A549 (cell line): ENCODE data around the gene MTHFR. TPM values are rescaled to one million over a fixed set of nuclear protein-coding genes. Genes with fewer than 3 reads are reported as not detected.

Experiments used
- ATAC-seq, 2 experiments: fragments of 200-7000 bp in 1 of 2; fragments of >200 bp in 1 of 2; cut with Nextera tagmentation in 1 of 2; cut with Tn5 transposase in 1 of 2; 3 replicates each; pipeline versions ENCODE4 v1.8.0 to v1.9.1; 2018 to 2020; ENCODE audit warnings: mild to moderate bottlenecking in 1 of 2, moderate library complexity in 1 of 2
- CTCF ChIA-PET: fragments of 300-600 bp; sonication (Branson Sonifier 250); formaldehyde crosslinking; extraction: SDS; loops from one replicate; lab custom pipeline; 2021; ENCODE audit warnings: antibody characterized with exemption, inconsistent platforms; lab: Yijun Ruan, JAX
- POLR2A ChIA-PET: fragments of 350-600 bp; formaldehyde crosslinking; extraction: SDS; loops from one replicate; lab custom pipeline; 2021; ENCODE audit warnings: antibody characterized with exemption, inconsistent platforms; lab: Yijun Ruan, JAX
- DNase-seq, 2 experiments: peaks; one replicate each; pipeline versions ENCODE4 v3.0.0 to v3.0.0-alpha.2; 2011 to 2016; ENCODE audit warnings: low read depth in 1 of 2, low spot score in 1 of 2
- FAIRE-seq: peaks from 2 replicates; lab custom pipeline; 2011; peaks lifted over from hg19 to GRCh38; lab: Jason Lieb, UNC
- H3K27ac ChIP-seq, 2 experiments: fragments of >200 bp; sonication (Bioruptor Twin); formaldehyde crosslinking; 3 replicates each; pipeline ENCODE4 v1.5.1; 2016 to 2017
- H3K4me1 ChIP-seq: fragments of >200 bp; sonication (Bioruptor Twin); formaldehyde crosslinking; 3 replicates; pipeline ENCODE4 v1.6.1; 2016
- H3K4me2 ChIP-seq: fragments of >200 bp; sonication (Bioruptor Twin); formaldehyde crosslinking; 3 replicates; pipeline ENCODE4 v1.6.1; 2016
- H3K4me3 ChIP-seq: fragments of >200 bp; sonication (Bioruptor Twin); formaldehyde crosslinking; 3 replicates; pipeline ENCODE4 v1.5.1; 2016
- H3K9me3 ChIP-seq: fragments of >200 bp; sonication (Bioruptor Twin); formaldehyde crosslinking; 3 replicates; pipeline ENCODE4 v1.6.1; 2016
- BHLHE40 ChIP-seq: IDR thresholded peaks from 2 replicates; pipeline ENCODE4 v1.6.1; 2012; ENCODE audit warnings: low read depth, low read length, inconsistent platforms
- CBX8 ChIP-seq: fragments of 200-600 bp; sonication (generic); IDR thresholded peaks from 2 replicates; pipeline ENCODE4 v1.6.1; 2016
- CHD2 ChIP-seq: fragments of 150-350 bp; IDR thresholded peaks from 2 replicates; pipeline ENCODE4 v1.6.1; 2014; ENCODE audit warnings: low read length; ENCODE audit not compliant: partially characterized antibody
- ESRRA ChIP-seq: fragments of 150-350 bp; IDR thresholded peaks from 2 replicates; pipeline ENCODE4 v1.6.1; 2014; ENCODE audit warnings: mild to moderate bottlenecking, low read length, borderline replicate concordance
- FOSB ChIP-seq: fragments of 250-450 bp; sonication (Bioruptor Pico); IDR thresholded peaks from 2 replicates; pipeline ENCODE4 v1.5.0; 2020; ENCODE audit warnings: mild to moderate bottlenecking, moderate library complexity
- FOSL2 ChIP-seq, 2 experiments: fragments of 450-650 bp in 1 of 2; fragments of >200 bp in 1 of 2; sonication (Bioruptor Twin) in 1 of 2; formaldehyde crosslinking; IDR thresholded peaks; 2 replicates each; pipeline versions ENCODE4 v1.5.0 to v1.6.1; 2016 to 2020; ENCODE audit warnings: mild to moderate bottlenecking in 1 of 2, moderate library complexity in 1 of 2
- FOXS1 ChIP-seq: fragments of 250-450 bp; sonication (Bioruptor Pico); IDR thresholded peaks from 2 replicates; pipeline ENCODE4 v1.5.0; 2020; ENCODE audit warnings: mild to moderate bottlenecking, moderate library complexity
- GATA3 ChIP-seq: IDR thresholded peaks from 2 replicates; pipeline ENCODE4 v1.6.1; 2012; ENCODE audit warnings: borderline replicate concordance
- HOXA7 ChIP-seq: fragments of 250-450 bp; sonication (Bioruptor Pico); IDR thresholded peaks from 2 replicates; pipeline ENCODE4 v1.5.0; 2020; ENCODE audit warnings: mild to moderate bottlenecking, moderate library complexity
- MAFK ChIP-seq: fragments of 450-650 bp; IDR thresholded peaks from 2 replicates; pipeline ENCODE4 v1.6.1; 2014; ENCODE audit not compliant: partially characterized antibody
- MAZ ChIP-seq: fragments of 150-350 bp; IDR thresholded peaks from 2 replicates; pipeline ENCODE4 v1.6.1; 2014; ENCODE audit warnings: antibody characterized with exemption, low read depth, low read length, borderline replicate concordance
- MYC ChIP-seq: IDR thresholded peaks from 2 replicates; pipeline ENCODE4 v1.6.1; 2012; ENCODE audit warnings: mild to moderate bottlenecking, inconsistent platforms, low read length, improper control_type of control experiment, borderline replicate concordance
- NR3C1 ChIP-seq: fragments of >200 bp; sonication (Bioruptor Twin); formaldehyde crosslinking; IDR thresholded peaks from 3 replicates; pipeline ENCODE4 v1.6.1; 2017
- PHF8 ChIP-seq: fragments of 200-600 bp; sonication (generic); IDR thresholded peaks from 2 replicates; pipeline ENCODE4 v1.6.1; 2016; ENCODE audit warnings: low read depth, mild to moderate bottlenecking, antibody characterized with exemption, moderate library complexity, borderline replicate concordance
- POLR2A ChIP-seq: IDR thresholded peaks from 2 replicates; pipeline ENCODE4 v1.6.1; 2012; ENCODE audit warnings: mild to moderate bottlenecking, low read length
- RARB ChIP-seq: fragments of 250-450 bp; sonication (Bioruptor Pico); IDR thresholded peaks from 2 replicates; pipeline ENCODE4 v1.8.0; 2021; ENCODE audit warnings: mild to moderate bottlenecking, moderate library complexity
- RCOR1 ChIP-seq: fragments of 150-350 bp; IDR thresholded peaks from 2 replicates; pipeline ENCODE4 v1.6.1; 2014; ENCODE audit warnings: antibody characterized with exemption, low read length, low read depth
- RFX5 ChIP-seq: fragments of 450-650 bp; IDR thresholded peaks from 2 replicates; pipeline ENCODE4 v1.7.1; 2014; ENCODE audit warnings: antibody characterized with exemption, mild to moderate bottlenecking, moderate library complexity
- SMC3 ChIP-seq: fragments of >200 bp; sonication (Bioruptor Twin); formaldehyde crosslinking; IDR thresholded peaks from 3 replicates; pipeline ENCODE4 v1.6.1; 2018; ENCODE audit warnings: inconsistent platforms
- ZFP36 ChIP-seq: fragments of 450-650 bp; IDR thresholded peaks from 2 replicates; pipeline ENCODE4 v1.6.1; 2014; ENCODE audit warnings: borderline replicate concordance; ENCODE audit not compliant: partially characterized antibody
- WGBS: methylation state at CpG from one replicate; pipeline ENCODE4 v1.1.6; 2017; ENCODE audit errors: missing lambda C conversion rate; 5-methylcytosine and 5-hydroxymethylcytosine counted together
- polyA plus RNA-seq, 4 experiments: library from polyadenylated mRNA; depleted of rRNA in 3 of 4; stranded (reverse); fragments of >200 nt; fragmentation: RNase III in 1 of 4; extraction: RNeasy Plus Mini Kit Qiagen cat#74134 plus additional on column Dnase treatment in 1 of 4; gene quantifications; 2 replicates in 3 of 4; 3 replicates in 1 of 4; pipeline ENCODE4 v1.2.3, GENCODE V29; 2011 to 2017
- TF ChIP-seq, protein P1 (sequence below): IDR thresholded peaks from 2 replicates; pipeline ENCODE4 v1.6.1; 2012; ENCODE audit warnings: low read depth, borderline replicate concordance
- TF ChIP-seq, protein P2 (sequence below): fragments of 200-600 bp; sonication (generic); IDR thresholded peaks from 2 replicates; pipeline ENCODE4 v1.6.1; 2016; ENCODE audit warnings: antibody characterized with exemption, mild to moderate bottlenecking, moderate library complexity

Gene MTHFR
- polyA plus RNA-seq, 2 of the 4 experiments (the other 2 are of a cell fraction), result 4.5 to 5.2 TPM

DNA sequence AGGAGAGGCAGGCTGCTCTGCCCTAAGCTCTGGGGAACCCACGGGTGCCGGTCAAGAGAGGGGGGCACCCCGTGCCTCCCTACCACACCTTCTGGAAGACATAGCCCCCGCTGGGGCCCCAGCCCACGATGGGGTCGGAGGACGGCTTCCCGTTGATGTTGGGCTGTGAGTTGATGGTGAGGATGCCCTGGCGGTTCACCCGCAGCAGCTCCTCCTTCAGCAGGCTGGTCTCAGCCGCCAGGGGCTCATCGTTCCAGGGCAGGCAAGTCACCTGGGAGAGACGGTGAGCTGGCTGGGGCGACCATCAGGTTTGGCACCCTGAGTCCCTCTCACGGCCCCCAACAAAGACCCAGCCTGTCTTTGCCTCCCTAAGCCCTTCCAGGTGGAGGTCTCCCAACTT is 11.9 kb downstream of the MTHFR start:
- Histone ChIP-seq H3K27ac (no peak overlapping the region), H3K4me3 (no peak overlapping the region), H3K4me2 (no peak overlapping the region), H3K9me3 (no peaks in the 10 kb centered on the region), H3K4me1 (peaks cover 12% of the 10 kb centered on the region)
- DNase-seq (no peak), FAIRE-seq (no peak), ATAC-seq (no peak)
- ChIA-PET POLR2A (interaction anchor here (1.1 kb wide), 1 partner anchor 9 kb away, joined by 4 read pairs; no protein-coding TSS in a partner anchor), CTCF (interaction anchor here (0.9 to 1.1 kb wide), 2 partner anchors 44 to 45 kb away, joined by 3 read pairs; no protein-coding TSS in a partner anchor)
- no peak for TF ChIP-seq NR3C1
- no peak for TF ChIP-seq ESRRA
- WGBS, result 94% methylated on average over 3 of the region's 15 CpGs

DNA sequence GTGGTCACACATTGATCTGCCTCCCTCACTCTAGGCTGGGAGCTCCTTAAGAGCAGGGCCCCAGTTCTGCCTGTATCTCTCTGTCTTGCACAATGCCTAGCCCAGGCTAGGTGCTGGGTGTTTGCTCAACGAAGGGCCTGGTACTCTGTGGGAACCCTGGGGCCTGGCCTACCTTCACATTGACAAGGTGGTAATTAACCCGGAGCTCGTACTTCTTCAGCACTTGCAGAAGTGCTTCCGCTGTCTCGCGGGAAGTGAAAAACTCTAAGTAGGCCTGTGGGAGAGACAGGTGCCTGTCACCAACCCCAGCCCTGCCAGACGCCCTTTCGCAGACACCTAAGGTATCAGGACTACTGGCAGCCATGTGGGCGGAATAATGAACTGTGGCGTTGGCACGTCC is 13.7 kb downstream of the MTHFR start:
- no peak for FAIRE-seq
- Histone ChIP-seq H3K9me3 (no peaks in the 10 kb centered on the region), H3K4me1 (peaks cover 22% of the 10 kb centered on the region), H3K27ac (no peak overlapping the region), H3K4me2 (no peak overlapping the region), H3K4me3 (no peak overlapping the region)
- POLR2A ChIA-PET, result no interaction called here
- no peak for ATAC-seq
- DNase-seq, result no peak
- TF ChIP-seq SMC3 (no peak), GATA3 (no peak), CBX8 (no peak), POLR2A (no peak), ZFP36 (no peak), CHD2 (no peak), PHF8 (no peak), BHLHE40 (no peak), RFX5 (no peak), FOSB (CRISPR knock-in tag) (no peak), FOXS1 (CRISPR knock-in tag) (no peak), RARB (CRISPR knock-in tag) (no peak), MYC (no peak), MAZ (no peak), MAFK (no peak), FOSL2 (IDR thresholded peaks at IDR 0.05) (no peak), FOSL2 (CRISPR knock-in tag; IDR thresholded peaks at IDR 0.05) (no peak), HOXA7 (CRISPR knock-in tag) (no peak), RCOR1 (no peak)
- TF ChIP-seq, protein P1, sequence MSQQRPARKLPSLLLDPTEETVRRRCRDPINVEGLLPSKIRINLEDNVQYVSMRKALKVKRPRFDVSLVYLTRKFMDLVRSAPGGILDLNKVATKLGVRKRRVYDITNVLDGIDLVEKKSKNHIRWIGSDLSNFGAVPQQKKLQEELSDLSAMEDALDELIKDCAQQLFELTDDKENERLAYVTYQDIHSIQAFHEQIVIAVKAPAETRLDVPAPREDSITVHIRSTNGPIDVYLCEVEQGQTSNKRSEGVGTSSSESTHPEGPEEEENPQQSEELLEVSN, result no peak
- TF ChIP-seq, protein P2, sequence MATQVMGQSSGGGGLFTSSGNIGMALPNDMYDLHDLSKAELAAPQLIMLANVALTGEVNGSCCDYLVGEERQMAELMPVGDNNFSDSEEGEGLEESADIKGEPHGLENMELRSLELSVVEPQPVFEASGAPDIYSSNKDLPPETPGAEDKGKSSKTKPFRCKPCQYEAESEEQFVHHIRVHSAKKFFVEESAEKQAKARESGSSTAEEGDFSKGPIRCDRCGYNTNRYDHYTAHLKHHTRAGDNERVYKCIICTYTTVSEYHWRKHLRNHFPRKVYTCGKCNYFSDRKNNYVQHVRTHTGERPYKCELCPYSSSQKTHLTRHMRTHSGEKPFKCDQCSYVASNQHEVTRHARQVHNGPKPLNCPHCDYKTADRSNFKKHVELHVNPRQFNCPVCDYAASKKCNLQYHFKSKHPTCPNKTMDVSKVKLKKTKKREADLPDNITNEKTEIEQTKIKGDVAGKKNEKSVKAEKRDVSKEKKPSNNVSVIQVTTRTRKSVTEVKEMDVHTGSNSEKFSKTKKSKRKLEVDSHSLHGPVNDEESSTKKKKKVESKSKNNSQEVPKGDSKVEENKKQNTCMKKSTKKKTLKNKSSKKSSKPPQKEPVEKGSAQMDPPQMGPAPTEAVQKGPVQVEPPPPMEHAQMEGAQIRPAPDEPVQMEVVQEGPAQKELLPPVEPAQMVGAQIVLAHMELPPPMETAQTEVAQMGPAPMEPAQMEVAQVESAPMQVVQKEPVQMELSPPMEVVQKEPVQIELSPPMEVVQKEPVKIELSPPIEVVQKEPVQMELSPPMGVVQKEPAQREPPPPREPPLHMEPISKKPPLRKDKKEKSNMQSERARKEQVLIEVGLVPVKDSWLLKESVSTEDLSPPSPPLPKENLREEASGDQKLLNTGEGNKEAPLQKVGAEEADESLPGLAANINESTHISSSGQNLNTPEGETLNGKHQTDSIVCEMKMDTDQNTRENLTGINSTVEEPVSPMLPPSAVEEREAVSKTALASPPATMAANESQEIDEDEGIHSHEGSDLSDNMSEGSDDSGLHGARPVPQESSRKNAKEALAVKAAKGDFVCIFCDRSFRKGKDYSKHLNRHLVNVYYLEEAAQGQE, result no peak
- 88% methylated on average over 11 of the region's 11 CpGs for WGBS
- CTCF ChIA-PET, result interaction anchor here (1.3 kb wide), 1 partner anchor 10 kb away, joined by 3 read pairs; no protein-coding TSS in a partner anchor
